Loucy (cell line): ENCODE data around the gene TMEM201.

Source experiments
- EZH2phosphoT487 ChIP-seq: fragments of 200-600 bp; IDR thresholded peaks from 2 replicates; pipeline ENCODE4 v1.6.1; 2018; ENCODE audit warnings: antibody characterized with exemption, mild to moderate bottlenecking, moderate library complexity, borderline replicate concordance
- TF ChIP-seq, protein P1 (sequence below): fragments of 200-600 bp; sonication (generic); conservative IDR thresholded peaks from 2 replicates; pipeline ENCODE4 v1.5.1; 2014; ENCODE audit warnings: mild to moderate bottlenecking, antibody characterized with exemption, low read length

GRCh38 chr1:9597361-9598315 is 8.9 kb downstream of the TMEM201 start:
- TF ChIP-seq, protein P1, sequence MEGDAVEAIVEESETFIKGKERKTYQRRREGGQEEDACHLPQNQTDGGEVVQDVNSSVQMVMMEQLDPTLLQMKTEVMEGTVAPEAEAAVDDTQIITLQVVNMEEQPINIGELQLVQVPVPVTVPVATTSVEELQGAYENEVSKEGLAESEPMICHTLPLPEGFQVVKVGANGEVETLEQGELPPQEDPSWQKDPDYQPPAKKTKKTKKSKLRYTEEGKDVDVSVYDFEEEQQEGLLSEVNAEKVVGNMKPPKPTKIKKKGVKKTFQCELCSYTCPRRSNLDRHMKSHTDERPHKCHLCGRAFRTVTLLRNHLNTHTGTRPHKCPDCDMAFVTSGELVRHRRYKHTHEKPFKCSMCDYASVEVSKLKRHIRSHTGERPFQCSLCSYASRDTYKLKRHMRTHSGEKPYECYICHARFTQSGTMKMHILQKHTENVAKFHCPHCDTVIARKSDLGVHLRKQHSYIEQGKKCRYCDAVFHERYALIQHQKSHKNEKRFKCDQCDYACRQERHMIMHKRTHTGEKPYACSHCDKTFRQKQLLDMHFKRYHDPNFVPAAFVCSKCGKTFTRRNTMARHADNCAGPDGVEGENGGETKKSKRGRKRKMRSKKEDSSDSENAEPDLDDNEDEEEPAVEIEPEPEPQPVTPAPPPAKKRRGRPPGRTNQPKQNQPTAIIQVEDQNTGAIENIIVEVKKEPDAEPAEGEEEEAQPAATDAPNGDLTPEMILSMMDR: no peak
- TF ChIP-seq EZH2phosphoT487: no peak
